AG04449 (cell line): ENCODE data around the gene PDSS2.

Source experiments
- CTCF ChIA-PET: fragments of 350-600 bp; formaldehyde crosslinking; extraction: SDS; loops from one replicate; lab custom pipeline; 2021; ENCODE audit warnings: antibody characterized with exemption; lab: Yijun Ruan, JAX
- POLR2A ChIA-PET: fragments of 400-600, 350-600 bp; formaldehyde crosslinking; extraction: SDS; loops from one replicate; lab custom pipeline; 2020; ENCODE audit warnings: antibody characterized with exemption, inconsistent platforms; lab: Yijun Ruan, JAX
- DNase-seq: peaks from one replicate; pipeline ENCODE4 v3.0.0-alpha.2; 2010; ENCODE audit warnings: low read depth, low spot score
- H3K4me3 ChIP-seq: 2 replicates; pipeline ENCODE4 v1.5.1; 2011; ENCODE audit warnings: low read depth, mild to moderate bottlenecking, control low read depth, low read length
- CTCF ChIP-seq: IDR thresholded peaks from one replicate; pipeline ENCODE4 v1.5.1; 2011; ENCODE audit warnings: mild to moderate bottlenecking, moderate library complexity, low read length, control low read depth, inconsistent platforms; ENCODE audit not compliant: insufficient read depth; ENCODE audit errors: missing control alignments

The PDSS2 gene

GRCh38 chr6:107329063-107329860 lies 130.1 kb downstream of the PDSS2 start:
- ChIA-PET CTCF (interaction anchor here (0.9 to 3.5 kb wide), 2 partner anchors 10 to 12 kb away, joined by 4 to 18 read pairs; no protein-coding TSS in a partner anchor), POLR2A (no interaction called here)
- no peak for TF ChIP-seq CTCF
- H3K4me3 ChIP-seq, result no peak overlapping the region
- DNase-seq, result no peak

- POLR2A ChIA-PET, result no interaction called here
- H3K4me3 ChIP-seq, result no peak overlapping the region
- DNase-seq, result no peak
- CTCF ChIA-PET, result interaction anchor here (1.0 to 3.5 kb wide), 2 partner anchors 9 to 11 kb away, joined by 4 to 18 read pairs; no protein-coding TSS in a partner anchor
- TF ChIP-seq CTCF, result no peak
Measured at GRCh38 chr6:107328081-107328480, 131.3 kb downstream of the PDSS2 start.

- ChIA-PET POLR2A (no interaction called here), CTCF (no interaction called here)
- no peak for DNase-seq
- no peak overlapping the region for H3K4me3 ChIP-seq
- no peak for TF ChIP-seq CTCF
Measured at GRCh38 chr6:107323133-107323785, 136.1 kb downstream of the PDSS2 start.

- POLR2A ChIA-PET, result no interaction called here
- DNase-seq, result no peak
- CTCF ChIA-PET, result no interaction called here
- H3K4me3 ChIP-seq, result no peak overlapping the region
- no peak for TF ChIP-seq CTCF
Measured at GRCh38 chr6:107321793-107322192, 137.6 kb downstream of the PDSS2 start.

- TF ChIP-seq CTCF, result no peak
- CTCF ChIA-PET, result interaction anchor here (0.6 to 2.0 kb wide), 13 partner anchors 7 to 529 kb away, joined by 3 to 7 read pairs (median 4); partner anchors contain the start of genes BEND3 and PDSS2
- peak; percentile 17 for DNase-seq
- POLR2A ChIA-PET, result no interaction called here
- H3K4me3 ChIP-seq, result no peak overlapping the region
Measured at GRCh38 chr6:107319906-107320530, 139.3 kb downstream of the PDSS2 start.

GRCh38 chr6:107318100-107318736 lies 141.1 kb downstream of the PDSS2 start:
- CTCF ChIA-PET, result interaction anchor here (0.7 to 3.2 kb wide), 35 partner anchors 9 to 530 kb away, joined by 3 to 25 read pairs (median 4); partner anchors contain the start of genes PDSS2 and SOBP
- no peak overlapping the region for H3K4me3 ChIP-seq
- POLR2A ChIA-PET, result no interaction called here
- no peak for DNase-seq
- peak; percentile 78 for TF ChIP-seq CTCF
